Activated CD8-positive, alpha-beta T cell treated with anti-CD3 and anti-CD28 coated beads for 36 hours (primary cell): ENCODE results near the gene NUDT1. TPM values are rescaled to one million over a fixed set of nuclear protein-coding genes. Genes with fewer than 3 reads are reported as not detected.

Experiments used
- ATAC-seq: fragments of 200-7000 bp; cut with Tn5 transposase; one replicate; pipeline ENCODE4 v1.10.0; 2021; ENCODE audit warnings: mild to moderate bottlenecking, moderate library complexity
- CTCF ChIA-PET: fragments of 350-600 bp; sonication (Branson Sonifier 250); formaldehyde crosslinking; loops from one replicate; lab custom pipeline; 2021; ENCODE audit warnings: antibody characterized with exemption; lab: Charles Lee
- POLR2A ChIA-PET: fragments of 350-600 bp; sonication (Branson Sonifier 250); formaldehyde crosslinking; loops from one replicate; lab custom pipeline; 2021; ENCODE audit warnings: antibody characterized with exemption; lab: Charles Lee
- DNase-seq: peaks from one replicate; pipeline ENCODE4 v3.0.0-alpha.2; 2020
- H3K27ac Mint-ChIP-seq: one replicate; pipeline ENCODE4 v1.8.0; 2021; ENCODE audit warnings: mild to moderate bottlenecking, mixed read lengths
- H3K27me3 Mint-ChIP-seq: one replicate; pipeline ENCODE4 v1.8.0; 2021; ENCODE audit warnings: mixed read lengths
- H3K36me3 Mint-ChIP-seq: one replicate; pipeline ENCODE4 v1.8.0; 2021; ENCODE audit warnings: low read depth, mixed read lengths
- H3K4me1 Mint-ChIP-seq: one replicate; pipeline ENCODE4 v1.8.0; 2021; ENCODE audit warnings: low read depth, mixed read lengths
- H3K4me3 Mint-ChIP-seq: one replicate; pipeline ENCODE4 v1.8.0; 2021; ENCODE audit warnings: mild to moderate bottlenecking, moderate library complexity, mixed read lengths
- H3K9me3 Mint-ChIP-seq: one replicate; pipeline ENCODE4 v1.8.0; 2021; ENCODE audit warnings: mixed read lengths
- CTCF ChIP-seq: fragments of 200-600 bp; IDR thresholded peaks from one replicate; pipeline ENCODE4 v1.8.0; 2022; ENCODE audit warnings: antibody characterized with exemption, mild to moderate bottlenecking
- intact Hi-C: fragments of 100-400 bp; cut with micrococcal nuclease; formaldehyde crosslinking; loops from one replicate; pipeline ENCODE4 v1.10.0; 2022
- microRNA-seq: library from miRNA; unstranded; fragments of <30 nt; microRNA quantifications from one replicate; pipeline ENCODE4 v1.2.0, GENCODE V29; 2022; ENCODE audit warnings: borderline microRNAs expressed, borderline replicate concordance
- total RNA-seq, 2 experiments: library from RNA; stranded (reverse); gene quantifications; one replicate each; pipeline ENCODE4 v1.2.3, GENCODE V29; 2021

Gene NUDT1
- total RNA-seq, 2 experiments from 2014 or later: 90.2 to 93.9 TPM

GRCh38 chr7:2296832-2297231 is 54.8 kb downstream of the NUDT1 start:
- CTCF ChIA-PET: no interaction called here
- Mint-ChIP-seq H3K4me1 (peaks cover 31% of the 10 kb centered on the region), H3K4me3 (no peak overlapping the region), H3K27ac (no peak overlapping the region), H3K9me3 (no peaks in the 10 kb centered on the region), H3K36me3 (peaks cover 2% of the 10 kb centered on the region), H3K27me3 (no peaks in the 10 kb centered on the region)
- DNase-seq (no peak), ATAC-seq (no peak)
- intact Hi-C loops: no loop called here
- POLR2A ChIA-PET: no interaction called here
- no peak for TF ChIP-seq CTCF

DNA sequence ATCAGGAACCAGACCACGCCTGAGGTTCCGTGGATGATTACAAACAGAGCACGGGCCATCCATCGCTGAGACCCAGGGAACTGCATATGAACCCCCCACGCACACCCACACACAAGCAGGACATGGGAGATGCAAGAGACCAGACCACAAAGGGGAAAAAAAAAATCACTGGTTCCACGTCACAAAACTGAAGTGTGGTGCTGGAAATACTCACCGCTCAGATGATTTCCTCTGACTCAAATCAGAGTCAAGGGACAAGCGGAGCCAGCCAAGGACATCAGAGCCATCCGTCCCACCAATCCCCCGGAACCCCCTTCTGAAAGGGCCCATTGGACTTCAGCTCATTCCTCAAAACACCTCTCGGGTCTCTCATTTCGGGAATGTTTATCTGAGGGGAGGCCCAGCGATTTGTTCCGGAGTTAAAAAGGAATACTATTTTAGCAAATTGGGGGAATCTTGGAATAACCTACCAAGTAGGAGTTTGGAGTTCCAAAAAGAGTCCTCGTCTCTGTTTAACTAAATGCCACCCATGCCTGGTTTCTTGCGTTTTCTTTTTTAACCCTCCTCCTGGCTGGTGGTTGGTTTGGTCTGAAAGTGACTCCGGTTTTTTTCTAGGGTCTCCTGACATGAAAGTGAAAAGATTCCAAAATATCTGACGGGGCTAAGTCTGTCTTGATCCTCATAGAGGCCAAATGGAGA is 57.3 kb downstream of the NUDT1 start:
- TF ChIP-seq CTCF: no peak
- DNase-seq (peak; percentile 79), ATAC-seq (peak; percentile 75)
- peak overlapping the region; percentile 31 for H3K4me3 Mint-ChIP-seq
- H3K27ac Mint-ChIP-seq: peak overlapping the region; percentile 53
- POLR2A ChIA-PET: no interaction called here
- CTCF ChIA-PET: no interaction called here
- peaks cover 2% of the 10 kb centered on the region for H3K36me3 Mint-ChIP-seq
- H3K4me1 Mint-ChIP-seq: peaks cover 31% of the 10 kb centered on the region
- intact Hi-C loops: no loop called here
- no peaks in the 10 kb centered on the region for H3K9me3 Mint-ChIP-seq
- H3K27me3 Mint-ChIP-seq: no peaks in the 10 kb centered on the region

DNA sequence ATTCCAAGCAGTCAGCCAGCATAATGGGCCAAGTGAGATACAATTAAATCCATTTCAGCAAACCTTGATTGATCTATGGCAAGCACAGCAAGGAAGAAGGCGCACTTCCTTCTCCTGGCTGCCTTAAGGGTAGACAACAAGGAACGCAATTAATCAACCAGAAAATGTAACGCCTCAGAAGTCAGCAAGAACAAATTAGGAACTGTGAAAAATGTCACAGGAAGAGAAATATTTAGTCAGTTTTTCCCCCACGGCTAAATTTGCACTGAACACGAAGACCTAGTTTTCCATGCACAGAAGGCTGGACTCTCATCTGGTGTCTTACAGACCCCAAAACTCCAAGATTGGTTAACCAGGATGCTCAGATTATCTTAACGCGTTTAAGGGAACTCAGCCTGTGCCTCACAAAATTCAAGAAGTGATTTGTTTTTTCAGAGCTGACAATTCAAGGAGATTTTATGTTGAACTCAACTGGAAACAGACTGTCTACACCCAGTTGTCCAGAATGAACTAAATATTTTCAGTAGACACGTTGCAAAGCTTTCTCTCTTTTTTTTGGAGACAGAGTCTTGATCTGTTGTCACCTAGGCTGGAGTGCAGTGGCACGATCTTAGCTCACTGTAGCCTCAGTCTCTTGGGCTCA is 58.0 kb downstream of the NUDT1 start:
- POLR2A ChIA-PET: interaction anchor here (1.3 kb wide), 1 partner anchor 14 kb away, joined by 4 read pairs; the partner anchor contains the start of gene SNX8
- no peak for DNase-seq
- Mint-ChIP-seq H3K9me3 (no peaks in the 10 kb centered on the region), H3K4me3 (peak overlapping the region; percentile 31), H3K36me3 (peaks cover 2% of the 10 kb centered on the region), H3K27ac (peak overlapping the region; percentile 53), H3K4me1 (peaks cover 31% of the 10 kb centered on the region), H3K27me3 (no peaks in the 10 kb centered on the region)
- ATAC-seq: peak; percentile 6
- TF ChIP-seq CTCF: no peak
- intact Hi-C loops: no loop called here
- CTCF ChIA-PET: no interaction called here

Small RNAs within 50 kb of the gene (microRNA-seq; reads per million reads assigned to microRNA genes)
- gene MIR6836: not detected

Other genes starting within 250 kb of the NUDT1 start
- gene MAD1L1, start 9.3 kb upstream of the NUDT1 start, total RNA-seq: 10 to 100 TPM; 40.0 to 44.7 TPM
- 10 to 100 TPM; 30.3 to 31.9 TPM for gene MRM2, start within 50 bp of the NUDT1 start, total RNA-seq
- gene SNX8, start 72.2 kb downstream of the NUDT1 start, total RNA-seq: 10 to 100 TPM; 31.7 to 36.8 TPM
- gene EIF3B, start 112.6 kb downstream of the NUDT1 start, total RNA-seq: 100 to 1,000 TPM; 252 to 256 TPM
- gene CHST12, start 161.4 kb downstream of the NUDT1 start, total RNA-seq: 1 to 10 TPM; 2.9 to 4.7 TPM
- gene GRIFIN, start 234.2 kb downstream of the NUDT1 start, total RNA-seq: not detected